B cell (primary cell): ENCODE results near the gene MAGEA11.

Experiments
- CTCF ChIP-seq: fragments of 200-600 bp; IDR thresholded peaks from one replicate; pipeline ENCODE4 v1.8.0; 2022; ENCODE audit warnings: antibody characterized with exemption, mild to moderate bottlenecking
- EZH2 ChIP-seq: IDR thresholded peaks from 2 replicates; pipeline ENCODE4 v1.6.1; 2012; ENCODE audit warnings: borderline replicate concordance, low read depth, mild to moderate bottlenecking, moderate library complexity, low read length; ENCODE audit not compliant: insufficient read depth, poor library complexity, severe bottlenecking

GRCh38 chrX:149715468-149715867, 3.6 kb downstream of the MAGEA11 start:
- TF ChIP-seq CTCF: no peak
- no peak for TF ChIP-seq EZH2
